K562 (cell line): ENCODE measurements around the gene CCNK. TPM values are rescaled to one million over a fixed set of nuclear protein-coding genes. Genes with fewer than 3 reads are reported as not detected.

Source experiments
- ATAC-seq: fragments of 200-7000 bp; cut with Tn5 transposase; 3 replicates; pipeline ENCODE4 v1.9.1; 2020; ENCODE audit warnings: moderate library complexity
- BruUV-seq: library from RNA; stranded (reverse); fragments of 400-500 nt; replicated peaks from 2 replicates; lab custom pipeline; 2021; lab: Mats Ljungman, UMichigan
- CTCF ChIA-PET: fragments of 300-600 bp; formaldehyde crosslinking; extraction: SDS; loops from one replicate; lab custom pipeline; 2021; ENCODE audit warnings: low intra/inter-chr PET ratio; lab: Yijun Ruan, JAX
- POLR2A ChIA-PET: fragments of 300-600, 350-650 bp; sonication (Branson Sonifier 250); formaldehyde crosslinking; extraction: SDS; loops from one replicate; lab custom pipeline; 2021; ENCODE audit warnings: antibody characterized with exemption, inconsistent platforms; lab: Yijun Ruan, JAX
- DNase-seq, 4 experiments: peaks; one replicate each; pipeline versions ENCODE4 v3.0.0 to v3.0.0-alpha.2; 2011 to 2018; ENCODE audit warnings: low spot score in 3 of 4, mixed read lengths in 3 of 4; ENCODE audit errors: extremely low read depth in 1 of 4
- FAIRE-seq: peaks from 2 replicates; lab custom pipeline; 2011; peaks lifted over from hg19 to GRCh38; lab: Jason Lieb, UNC
- H2AFZ ChIP-seq: 2 replicates; pipeline ENCODE4 v1.6.0; 2011; ENCODE audit warnings: low read depth, low read length, control low read depth, inconsistent platforms
- H3K27ac ChIP-seq: fragments of 200-600 bp; 3 replicates; pipeline ENCODE4 v1.8.0; 2011; ENCODE audit warnings: low read depth, mild to moderate bottlenecking, control low read depth, inconsistent platforms, low read length, moderate library complexity, mixed read lengths; ENCODE audit errors: extremely low read depth
- H3K27me3 ChIP-seq, 2 experiments: fragments of 300-600 bp in 1 of 2; 2 replicates in 1 of 2; 3 replicates in 1 of 2; pipeline versions ENCODE4 v1.6.0 to v1.8.0; 2011; ENCODE audit warnings: inconsistent platforms in 2 of 2, low read length in 2 of 2, mild to moderate bottlenecking in 1 of 2, mixed read lengths in 1 of 2, moderate library complexity in 1 of 2; ENCODE audit not compliant: control insufficient read depth in 2 of 2, insufficient read depth in 2 of 2
- H3K36me3 ChIP-seq: fragments of 300-600 bp; 3 replicates; pipeline ENCODE4 v1.8.0; 2011; ENCODE audit warnings: mild to moderate bottlenecking, low read length, inconsistent platforms; ENCODE audit not compliant: control insufficient read depth, insufficient read depth
- H3K4me1 ChIP-seq, 2 experiments: fragments of 200-600 bp in 1 of 2; replicated peaks in 1 of 2; 2 replicates in 1 of 2; 3 replicates in 1 of 2; pipeline versions ENCODE4 v1.5.1 to v1.8.0; 2011; ENCODE audit warnings: inconsistent platforms in 2 of 2, low read length in 2 of 2, mild to moderate bottlenecking in 1 of 2, mixed read lengths in 1 of 2, moderate library complexity in 1 of 2; ENCODE audit not compliant: control insufficient read depth in 2 of 2, insufficient read depth in 2 of 2
- H3K4me2 ChIP-seq: 2 replicates; pipeline ENCODE4 v1.6.1; 2011; ENCODE audit warnings: low read length, control low read depth, inconsistent platforms, mixed read lengths; ENCODE audit not compliant: insufficient read depth
- H3K4me3 ChIP-seq: fragments of 200-600 bp; sonication (generic), shearing (Covaris generic); 2 replicates; pipeline ENCODE4 v1.5.1; 2016; ENCODE audit warnings: control low read depth, inconsistent platforms
- H3K79me2 ChIP-seq: fragments of 200-600 bp; 3 replicates; pipeline ENCODE4 v1.8.0; 2011; ENCODE audit warnings: low read length, inconsistent platforms; ENCODE audit not compliant: control insufficient read depth, insufficient read depth
- H3K9ac ChIP-seq, 2 experiments: 2 replicates each; pipeline versions ENCODE4 v1.6.0 to v1.6.1; 2011; ENCODE audit warnings: low read depth in 2 of 2, low read length in 2 of 2, control low read depth in 1 of 2, inconsistent platforms in 1 of 2, mild to moderate bottlenecking in 1 of 2, mixed read lengths in 1 of 2; ENCODE audit not compliant: insufficient read depth in 1 of 2
- H3K9me1 ChIP-seq: one replicate; pipeline ENCODE4 v1.6.0; 2011; ENCODE audit warnings: inconsistent platforms, mild to moderate bottlenecking, low read length, moderate library complexity; ENCODE audit not compliant: control insufficient read depth, insufficient read depth
- H3K9me3 ChIP-seq: replicated peaks from 2 replicates; pipeline ENCODE4 v1.5.1; 2011; ENCODE audit warnings: low read depth, low read length, inconsistent platforms; ENCODE audit not compliant: control insufficient read depth, insufficient read depth
- H4K20me1 ChIP-seq: replicated peaks from 2 replicates; pipeline ENCODE4 v1.6.1; 2011; ENCODE audit warnings: low read length, inconsistent platforms, mixed read lengths; ENCODE audit not compliant: control insufficient read depth, insufficient read depth
- CHD7 ChIP-seq: fragments of 200-600 bp; sonication (generic); IDR thresholded peaks from one replicate; pipeline ENCODE4 v1.6.1; 2012; ENCODE audit warnings: mild to moderate bottlenecking, low read depth, low read length, inconsistent platforms
- EZH2 ChIP-seq: IDR thresholded peaks from 2 replicates; pipeline ENCODE4 v1.6.1; 2012; ENCODE audit warnings: low read depth, mild to moderate bottlenecking, inconsistent platforms, low read length, borderline replicate concordance
- PHF20 ChIP-seq: fragments of 450-650 bp; IDR thresholded peaks from 2 replicates; pipeline ENCODE4 v1.6.1; 2018; ENCODE audit not compliant: partially characterized antibody
- POLR3G ChIP-seq: IDR thresholded peaks from 2 replicates; pipeline ENCODE4 v1.6.1; 2011; ENCODE audit not compliant: insufficient read length, insufficient replicate concordance; ENCODE audit errors: extremely low read depth
- SREBF1 ChIP-seq: fragments of 150-350 bp; IDR thresholded peaks from 2 replicates; pipeline ENCODE4 v1.6.1; 2014; ENCODE audit warnings: antibody characterized with exemption, low read depth, low read length, borderline replicate concordance
- TARDBP ChIP-seq: fragments of 450-650 bp; IDR thresholded peaks from 2 replicates; pipeline ENCODE4 v1.6.1; 2016
- ZBTB26 ChIP-seq: fragments of 450-650 bp; formaldehyde crosslinking; IDR thresholded peaks from 2 replicates; pipeline ENCODE4 v1.4.0; 2022; ENCODE audit warnings: missing genetic modification characterization
- ZNF124 ChIP-seq: sonication (generic); formaldehyde crosslinking; IDR thresholded peaks from 2 replicates; pipeline ENCODE4 v1.8.1; 2022; ENCODE audit warnings: missing genetic modification reagents
- ZNF354B ChIP-seq: fragments of 250-450 bp; sonication (Bioruptor Pico); IDR thresholded peaks from 2 replicates; pipeline ENCODE4 v1.4.0; 2020
- WGBS: fragments of 100-300 bp; shearing (Covaris generic); methylation state at CpG from one replicate; pipeline ENCODE4 v1.1.6; 2016; ENCODE audit warnings: low coverage, mixed read lengths; ENCODE audit not compliant: insufficient coverage; ENCODE audit errors: missing lambda C conversion rate; 5-methylcytosine and 5-hydroxymethylcytosine counted together
- in situ Hi-C: fragments of 300-500 bp; cut with MboI; formaldehyde crosslinking; loops from 4 replicates; pipeline ENCODE4 v1.15.0; 2018; ENCODE audit warnings: inconsistent platforms, mixed read lengths
- intact Hi-C: fragments of 100-400 bp; cut with micrococcal nuclease; formaldehyde crosslinking; loops from 2 replicates; pipeline ENCODE4 v1.14.2; 2022
- polyA plus RNA-seq, 8 experiments: library from polyadenylated mRNA; depleted of rRNA in 4 of 8; stranded (reverse) in 5 of 8; unstranded in 3 of 8; fragments of >200 nt; fragmentation: Nextera tagmentation in 2 of 8; fragmentation: Illumina TruSeq in 1 of 8; extraction: Ambion mirVana in 2 of 8; extraction: Trizol in 1 of 8; gene quantifications; 2 replicates each; pipeline versions ENCODE4 v1.2.1 to v1.2.3, GENCODE V29; 2011 to 2014; ENCODE audit warnings: inconsistent platforms in 1 of 8, missing spikeins in 1 of 8
- total RNA-seq, 7 experiments: library from RNA; depleted of rRNA in 6 of 7; stranded (reverse); fragments of >200 nt in 6 of 7; fragmentation: Illumina TruSeq in 2 of 7; extraction: Trizol in 2 of 7; gene quantifications; 2 replicates each; pipeline versions ENCODE4 v1.2.1 to v1.2.3, GENCODE V29; 2011 to 2021; ENCODE audit warnings: low replicate concordance in 1 of 7

CCNK gene
- total and polyA plus RNA-seq, 9 of the 15 experiments (the other 6 are each of a cell fraction or from before 2014, with no cell fraction given): 5.8 to 84.2 (median 16.4) TPM

GRCh38 chr14:99529899-99530298 is 48.7 kb downstream of the CCNK start:
- Histone ChIP-seq H2AFZ (no peak overlapping the region), H3K4me2 (no peak overlapping the region), H3K79me2 (no peaks in the 10 kb centered on the region), H3K27ac (no peak overlapping the region), H3K9ac (no peak overlapping the region), H3K9me1 (no peaks in the 10 kb centered on the region), H3K4me1 (peaks cover 0 to 27% of the 10 kb centered on the region in 2 experiments; a peak in 2 of 5 replicates), H4K20me1 (no peaks in the 10 kb centered on the region; the same call in 1 of the 2 replicates), H3K36me3 (no peaks in the 10 kb centered on the region), H3K4me3 (no peak overlapping the region), H3K9me3 (no peaks in the 10 kb centered on the region), H3K27me3 (no peaks in the 10 kb centered on the region)
- no peak for ATAC-seq
- TF ChIP-seq EZH2 (no peak), TARDBP (no peak), CHD7 (no peak), SREBF1 (no peak), POLR3G (no peak), PHF20 (no peak), ZNF124 (CRISPR knock-in tag) (no peak), ZNF354B (CRISPR knock-in tag) (no peak), ZBTB26 (no peak)
- DNase-seq: no peak
- CTCF ChIA-PET: no interaction called here
- intact Hi-C loops: no loop called here
- WGBS: 88% methylated on average over 4 of the region's 4 CpGs
- no TSS peak for BruUV-seq
- POLR2A ChIA-PET: no interaction called here
- no peak for FAIRE-seq
- in situ Hi-C loops: loop anchor here (10.0 kb wide), 1 partner anchor 355 kb away; no protein-coding TSS in a partner anchor
